ENCODE measurements around the gene RASSF1. TPM values are rescaled to one million over a fixed set of nuclear protein-coding genes. Genes with fewer than 3 reads are reported as not detected.

The RASSF1 gene
- total RNA-seq, 1 experiment from 2014 or later = 17.4 TPM

DNA sequence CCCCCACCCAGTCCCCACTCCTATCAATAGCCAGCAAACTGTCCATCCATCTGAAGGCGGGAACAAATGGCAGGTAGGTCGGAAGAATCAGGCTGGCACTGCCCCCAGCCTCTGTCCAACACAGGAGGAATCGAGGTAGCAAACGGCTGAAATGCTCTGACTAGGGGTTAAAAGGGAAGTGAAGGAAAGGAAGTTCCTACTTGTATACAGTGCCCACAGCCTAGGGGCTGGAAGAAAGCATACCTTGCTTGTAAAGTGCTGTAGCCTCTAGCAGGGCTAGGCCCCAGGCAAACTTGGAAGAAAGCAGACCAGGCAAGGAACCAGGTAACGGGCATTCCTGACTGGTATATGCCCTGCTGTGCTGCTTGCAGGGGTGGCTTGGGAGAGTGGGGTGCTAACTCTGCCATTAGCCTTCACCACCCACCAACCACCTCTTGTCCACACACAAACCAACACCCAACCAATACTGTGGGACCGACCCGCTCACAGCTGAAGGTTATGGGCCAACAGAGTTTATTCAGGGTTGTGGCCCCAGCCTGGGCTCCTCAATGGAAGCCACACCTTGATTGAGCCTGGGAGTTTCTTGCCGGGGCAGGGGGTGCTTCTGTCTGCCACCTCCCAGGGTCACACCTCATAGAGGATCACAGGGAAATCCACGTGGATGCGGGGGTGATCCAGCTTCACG is 15.0 kb downstream of the RASSF1 start:
- no peak for TF ChIP-seq TCF7L2 (IDR thresholded peaks at IDR 0.05; ENCODE audit: low read depth, low read length)
- TF ChIP-seq, protein P1, sequence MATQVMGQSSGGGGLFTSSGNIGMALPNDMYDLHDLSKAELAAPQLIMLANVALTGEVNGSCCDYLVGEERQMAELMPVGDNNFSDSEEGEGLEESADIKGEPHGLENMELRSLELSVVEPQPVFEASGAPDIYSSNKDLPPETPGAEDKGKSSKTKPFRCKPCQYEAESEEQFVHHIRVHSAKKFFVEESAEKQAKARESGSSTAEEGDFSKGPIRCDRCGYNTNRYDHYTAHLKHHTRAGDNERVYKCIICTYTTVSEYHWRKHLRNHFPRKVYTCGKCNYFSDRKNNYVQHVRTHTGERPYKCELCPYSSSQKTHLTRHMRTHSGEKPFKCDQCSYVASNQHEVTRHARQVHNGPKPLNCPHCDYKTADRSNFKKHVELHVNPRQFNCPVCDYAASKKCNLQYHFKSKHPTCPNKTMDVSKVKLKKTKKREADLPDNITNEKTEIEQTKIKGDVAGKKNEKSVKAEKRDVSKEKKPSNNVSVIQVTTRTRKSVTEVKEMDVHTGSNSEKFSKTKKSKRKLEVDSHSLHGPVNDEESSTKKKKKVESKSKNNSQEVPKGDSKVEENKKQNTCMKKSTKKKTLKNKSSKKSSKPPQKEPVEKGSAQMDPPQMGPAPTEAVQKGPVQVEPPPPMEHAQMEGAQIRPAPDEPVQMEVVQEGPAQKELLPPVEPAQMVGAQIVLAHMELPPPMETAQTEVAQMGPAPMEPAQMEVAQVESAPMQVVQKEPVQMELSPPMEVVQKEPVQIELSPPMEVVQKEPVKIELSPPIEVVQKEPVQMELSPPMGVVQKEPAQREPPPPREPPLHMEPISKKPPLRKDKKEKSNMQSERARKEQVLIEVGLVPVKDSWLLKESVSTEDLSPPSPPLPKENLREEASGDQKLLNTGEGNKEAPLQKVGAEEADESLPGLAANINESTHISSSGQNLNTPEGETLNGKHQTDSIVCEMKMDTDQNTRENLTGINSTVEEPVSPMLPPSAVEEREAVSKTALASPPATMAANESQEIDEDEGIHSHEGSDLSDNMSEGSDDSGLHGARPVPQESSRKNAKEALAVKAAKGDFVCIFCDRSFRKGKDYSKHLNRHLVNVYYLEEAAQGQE (IDR thresholded peaks at IDR 0.05; ENCODE audit: insufficient read depth in 1 of 2, low read depth in 2 of 2, low read length in 1 of 2) = no peak
- no peak for TF ChIP-seq SIN3A (IDR thresholded peaks at IDR 0.05; ENCODE audit: borderline replicate concordance, insufficient read depth, low read depth, low read length)
- TF ChIP-seq, protein P2, sequence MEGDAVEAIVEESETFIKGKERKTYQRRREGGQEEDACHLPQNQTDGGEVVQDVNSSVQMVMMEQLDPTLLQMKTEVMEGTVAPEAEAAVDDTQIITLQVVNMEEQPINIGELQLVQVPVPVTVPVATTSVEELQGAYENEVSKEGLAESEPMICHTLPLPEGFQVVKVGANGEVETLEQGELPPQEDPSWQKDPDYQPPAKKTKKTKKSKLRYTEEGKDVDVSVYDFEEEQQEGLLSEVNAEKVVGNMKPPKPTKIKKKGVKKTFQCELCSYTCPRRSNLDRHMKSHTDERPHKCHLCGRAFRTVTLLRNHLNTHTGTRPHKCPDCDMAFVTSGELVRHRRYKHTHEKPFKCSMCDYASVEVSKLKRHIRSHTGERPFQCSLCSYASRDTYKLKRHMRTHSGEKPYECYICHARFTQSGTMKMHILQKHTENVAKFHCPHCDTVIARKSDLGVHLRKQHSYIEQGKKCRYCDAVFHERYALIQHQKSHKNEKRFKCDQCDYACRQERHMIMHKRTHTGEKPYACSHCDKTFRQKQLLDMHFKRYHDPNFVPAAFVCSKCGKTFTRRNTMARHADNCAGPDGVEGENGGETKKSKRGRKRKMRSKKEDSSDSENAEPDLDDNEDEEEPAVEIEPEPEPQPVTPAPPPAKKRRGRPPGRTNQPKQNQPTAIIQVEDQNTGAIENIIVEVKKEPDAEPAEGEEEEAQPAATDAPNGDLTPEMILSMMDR (IDR thresholded peaks at IDR 0.05) = no peak
- TF ChIP-seq POLR2AphosphoS5 (IDR thresholded peaks at IDR 0.05; ENCODE audit: low read depth, low read length) = no peak
- DNase-seq (ENCODE audit: low read depth, low spot score) (no peak), ATAC-seq (no peak)
- CTCF ChIA-PET = no interaction called here
- POLR2A ChIA-PET = no interaction called here
- peaks cover 8% of the 10 kb centered on the region for H3K36me3 ChIP-seq (ENCODE audit: control insufficient read depth, insufficient read depth, low read length)
- H3K4me1 ChIP-seq (ENCODE audit: control insufficient read depth, insufficient read depth, low read length) = peaks cover 27% of the 10 kb centered on the region
- in situ Hi-C loops (cut with HindIII; ENCODE audit: low pct_unique_long_range_greater_than_20kb, low sequenced_read_pairs) = no loop called here
- no peaks in the 10 kb centered on the region for H3K27me3 ChIP-seq (ENCODE audit: control insufficient read depth, insufficient read depth, low read length)
- intact Hi-C loops (cut with micrococcal nuclease; ENCODE audit: unreplicated experiment) = no loop called here
- no TSS peak for BruUV-seq (replicated peaks)
- no peak overlapping the region for H3K4me3 ChIP-seq (ENCODE audit: low read depth in 2 of 2, low read length in 2 of 2)
- H3K9me3 ChIP-seq (ENCODE audit: control insufficient read depth, insufficient read depth, low read depth, low read length) = no peaks in the 10 kb centered on the region
- no peak overlapping the region for H3K27ac ChIP-seq (ENCODE audit: low read length)

DNA sequence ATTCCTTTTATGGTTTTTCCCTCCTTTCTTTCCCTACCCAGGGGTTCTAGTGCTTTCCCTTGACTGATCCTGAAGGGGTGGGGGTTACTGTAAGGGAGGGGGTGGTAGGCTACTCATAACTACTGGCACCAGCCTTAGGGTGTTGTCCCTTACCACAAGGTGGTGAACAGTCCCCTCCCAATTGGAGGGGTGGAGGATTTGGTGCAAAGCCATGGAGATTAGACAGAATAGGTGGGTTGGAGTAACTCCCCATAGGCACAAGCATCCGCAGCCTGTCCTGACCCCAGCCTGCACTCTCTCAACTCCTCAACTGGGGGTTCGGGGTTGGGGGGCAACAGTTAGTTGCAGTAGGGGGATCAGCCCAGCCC is 15.5 kb downstream of the RASSF1 start:
- ChIA-PET POLR2A (no interaction called here), CTCF (interaction anchor here (0.6 to 1.1 kb wide), 3 partner anchors 26 to 191 kb away, joined by 3 to 4 read pairs (median 3); partner anchors contain the start of genes HYAL3 and NAA80)
- no peak for ATAC-seq
- DNase-seq (ENCODE audit: low read depth, low spot score) = no peak
- Histone ChIP-seq H3K27me3 (ENCODE audit: control insufficient read depth, insufficient read depth, low read length) (no peaks in the 10 kb centered on the region), H3K9me3 (ENCODE audit: control insufficient read depth, insufficient read depth, low read depth, low read length) (no peaks in the 10 kb centered on the region), H3K36me3 (ENCODE audit: control insufficient read depth, insufficient read depth, low read length) (peaks cover 5% of the 10 kb centered on the region; the same call in 1 of the 2 replicates), H3K27ac (ENCODE audit: low read length) (no peak overlapping the region), H3K4me1 (ENCODE audit: control insufficient read depth, insufficient read depth, low read length) (peaks cover 31% of the 10 kb centered on the region), H3K4me3 (ENCODE audit: low read depth in 2 of 2, low read length in 2 of 2) (no peak overlapping the region)
- no TSS peak for BruUV-seq (replicated peaks)
- intact Hi-C loops (cut with micrococcal nuclease; ENCODE audit: unreplicated experiment) (no loop called here), in situ Hi-C loops (cut with HindIII; ENCODE audit: low pct_unique_long_range_greater_than_20kb, low sequenced_read_pairs) (no loop called here)
- TF ChIP-seq, protein P1 (IDR thresholded peaks at IDR 0.05; ENCODE audit: insufficient read depth in 1 of 2, low read depth in 2 of 2, low read length in 1 of 2) = no peak
- TF ChIP-seq, protein P2 (IDR thresholded peaks at IDR 0.05) = no peak
- TF ChIP-seq SIN3A (IDR thresholded peaks at IDR 0.05; ENCODE audit: borderline replicate concordance, insufficient read depth, low read depth, low read length) (no peak), POLR2AphosphoS5 (IDR thresholded peaks at IDR 0.05; ENCODE audit: low read depth, low read length) (no peak), TCF7L2 (IDR thresholded peaks at IDR 0.05; ENCODE audit: low read depth, low read length) (no peak)

Data from Panc1 (cell line).